Dermis microvascular lymphatic vessel endothelial cell (primary cell): ENCODE results near the gene QSOX1. TPM values are rescaled to one million over a fixed set of nuclear protein-coding genes. Genes with fewer than 3 reads are reported as not detected.
A peak's percentile ranks its signal among the peaks of the same experiment; 100 is the strongest.

Experiments
- DNase-seq, 2 donors: peaks; one replicate each; pipeline versions ENCODE4 v3.0.0 to v3.0.0-alpha.2; 2010; ENCODE audit warnings: low read depth in 2 of 2
- total RNA-seq: library from RNA; depleted of rRNA; stranded (reverse); fragments of >200 nt; gene quantifications from 2 replicates; pipeline ENCODE4 v1.2.1, GENCODE V29; 2014

QSOX1 gene
- total RNA-seq, 1 donor from 2014 or later: 47.9 TPM

GRCh38 chr1:180213401-180214170, 58.9 kb downstream of the QSOX1 start:
- DNase-seq: no peak

GRCh38 chr1:180215856-180216625, 61.4 kb downstream of the QSOX1 start:
- no peak for DNase-seq

- no peak for DNase-seq
Measured at GRCh38 chr1:180217006-180217405, 62.3 kb downstream of the QSOX1 start.

GRCh38 chr1:180218806-180219765, 64.4 kb downstream of the QSOX1 start:
- DNase-seq: no peak

- DNase-seq: no peak
Measured at GRCh38 chr1:180219776-180220175, 65.1 kb downstream of the QSOX1 start.

GRCh38 chr1:180221462-180221861, 66.8 kb downstream of the QSOX1 start:
- DNase-seq: no peak

GRCh38 chr1:180224902-180225301, 70.2 kb downstream of the QSOX1 start:
- no peak for DNase-seq

- no peak for DNase-seq
Measured at GRCh38 chr1:180225403-180225802, 70.7 kb downstream of the QSOX1 start.

- no peak for DNase-seq
Measured at GRCh38 chr1:180227861-180228647, 73.4 kb downstream of the QSOX1 start.

- no peak for DNase-seq
Measured at GRCh38 chr1:180228648-180229482, 74.2 kb downstream of the QSOX1 start.

- peak in 1 of 2 donors; percentile 28 for DNase-seq
Measured at GRCh38 chr1:180229483-180230415, 75.1 kb downstream of the QSOX1 start, which contains the start of gene LHX4. Gene LHX4 (plus strand): TSS chr1:180230264. CDS start chr1:180230530, 266 bp downstream.

GRCh38 chr1:180230416-180230790, 75.7 kb downstream of the QSOX1 start:
- DNase-seq: no peak

- peak in 1 of 2 donors; percentile 23 for DNase-seq
Measured at GRCh38 chr1:180230791-180231505, 76.3 kb downstream of the QSOX1 start.

- DNase-seq: peak in 1 of 2 donors; percentile 49
Measured at GRCh38 chr1:180231506-180231921, 76.8 kb downstream of the QSOX1 start.

GRCh38 chr1:180231936-180232335, 77.3 kb downstream of the QSOX1 start:
- no peak for DNase-seq

GRCh38 chr1:180232521-180233043, 77.9 kb downstream of the QSOX1 start:
- no peak for DNase-seq

GRCh38 chr1:180233191-180234011, 78.7 kb downstream of the QSOX1 start:
- DNase-seq: no peak
